Suppressor macrophage (primary cell): ENCODE results near the gene TXNRD2.

Source experiments
- DNase-seq, 4 experiments: peaks; one replicate each; pipeline ENCODE4 v3.0.0-alpha.2; 2020 to 2022

TXNRD2 gene

DNA sequence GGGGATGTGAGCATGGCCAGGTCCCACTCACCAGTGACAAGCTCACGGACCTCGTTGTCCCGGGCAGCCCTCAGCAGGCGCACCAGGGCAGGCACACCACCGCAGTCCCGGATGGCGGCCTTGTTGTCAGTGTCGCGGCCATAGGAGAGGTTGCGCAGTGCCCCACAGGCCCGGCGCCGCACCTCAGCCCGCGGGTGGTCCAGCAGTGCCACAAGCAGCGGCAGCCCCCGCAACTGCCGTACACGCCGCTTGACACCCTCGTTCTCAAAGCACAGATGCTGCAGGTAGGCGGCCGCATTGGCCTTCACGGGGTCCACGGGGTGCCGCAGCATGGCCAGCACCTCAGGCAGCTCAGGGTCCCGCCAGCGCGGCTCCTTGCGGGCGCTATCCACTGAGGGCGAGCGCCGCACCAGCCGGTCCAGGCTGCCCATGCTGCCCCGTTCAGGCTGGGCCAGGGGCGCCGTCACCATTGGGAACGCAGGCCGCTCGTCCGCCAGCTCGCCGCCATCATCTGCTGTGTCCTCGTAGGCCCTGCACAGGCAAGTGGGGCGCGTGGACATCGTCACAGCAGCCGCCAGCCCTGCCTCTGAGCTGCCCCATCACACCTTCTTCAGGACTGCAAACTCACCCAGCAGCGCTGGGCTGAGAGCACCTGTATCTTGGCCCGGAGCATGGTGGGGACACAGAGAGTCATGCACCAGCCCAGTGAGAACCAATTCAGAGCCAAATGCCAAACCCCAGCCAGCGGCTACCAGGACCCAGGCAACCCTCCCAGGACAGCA lies 38.3 kb upstream of the TXNRD2 start:
- DNase-seq: no peak

DNA sequence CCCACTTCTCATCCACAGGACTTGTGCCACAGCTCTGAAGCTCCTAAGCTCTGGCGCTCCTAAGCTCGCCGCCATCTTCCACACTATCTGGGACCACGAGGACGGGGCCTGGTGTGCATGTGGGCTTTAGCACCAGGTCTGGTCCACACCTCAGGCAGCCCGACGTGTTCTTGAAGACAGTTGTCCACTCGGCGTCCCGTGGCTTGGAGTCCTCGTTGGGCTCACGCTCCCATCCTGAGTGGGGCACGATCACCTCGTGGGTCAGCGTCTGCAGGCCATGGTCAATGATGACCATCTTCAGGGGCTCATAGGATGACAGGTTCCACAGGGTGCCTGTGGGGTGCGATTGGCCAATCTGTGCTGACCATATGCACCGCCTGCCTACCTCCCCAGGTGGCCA lies 37.1 kb upstream of the TXNRD2 start:
- no peak for DNase-seq

DNA sequence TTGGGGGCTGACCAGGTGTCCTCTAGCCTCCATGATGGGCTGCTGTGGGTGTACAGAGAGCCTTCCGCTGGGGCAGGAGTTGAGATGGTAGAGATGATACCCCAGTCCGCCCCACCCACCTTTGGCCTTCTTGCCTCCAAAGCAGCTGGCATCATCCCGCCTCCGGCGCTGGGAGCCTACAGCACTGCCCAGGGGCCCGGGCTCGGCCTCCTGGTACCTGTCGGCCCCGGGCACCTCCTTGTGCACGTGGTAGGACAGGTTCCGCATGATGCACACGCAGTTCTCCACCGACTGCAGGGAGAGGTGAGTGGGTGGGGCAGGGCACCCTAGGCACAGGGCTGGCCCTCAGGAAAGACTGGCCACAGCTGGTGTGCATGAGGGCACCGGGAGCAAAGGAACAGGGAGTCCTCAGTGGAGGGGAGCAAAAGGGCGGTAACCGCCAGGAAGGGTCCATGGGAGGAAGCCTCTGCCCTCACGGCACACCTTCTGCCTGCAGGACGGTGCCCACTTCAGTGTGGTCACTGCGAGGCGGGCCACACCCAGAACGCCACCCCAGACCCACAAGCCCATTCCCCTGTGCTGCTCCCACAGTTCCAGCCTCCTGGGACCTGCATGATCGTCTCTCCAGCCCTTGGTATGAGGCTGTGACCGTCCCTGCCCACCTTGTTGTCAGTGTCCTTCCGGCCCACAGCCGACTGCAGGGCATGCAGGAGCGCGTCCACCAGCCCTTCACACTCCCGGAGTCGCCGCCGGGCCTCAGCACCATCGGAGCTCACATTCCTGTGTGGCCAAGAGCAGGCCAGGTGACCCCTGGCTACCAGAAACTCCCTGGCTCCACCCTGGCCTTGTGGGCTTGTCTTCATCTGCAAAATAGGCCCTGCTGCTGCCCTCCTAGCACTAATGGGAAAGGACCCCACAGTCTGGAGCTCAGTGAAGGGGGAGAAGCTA lies 36.0 kb upstream of the TXNRD2 start:
- no peak for DNase-seq

DNA sequence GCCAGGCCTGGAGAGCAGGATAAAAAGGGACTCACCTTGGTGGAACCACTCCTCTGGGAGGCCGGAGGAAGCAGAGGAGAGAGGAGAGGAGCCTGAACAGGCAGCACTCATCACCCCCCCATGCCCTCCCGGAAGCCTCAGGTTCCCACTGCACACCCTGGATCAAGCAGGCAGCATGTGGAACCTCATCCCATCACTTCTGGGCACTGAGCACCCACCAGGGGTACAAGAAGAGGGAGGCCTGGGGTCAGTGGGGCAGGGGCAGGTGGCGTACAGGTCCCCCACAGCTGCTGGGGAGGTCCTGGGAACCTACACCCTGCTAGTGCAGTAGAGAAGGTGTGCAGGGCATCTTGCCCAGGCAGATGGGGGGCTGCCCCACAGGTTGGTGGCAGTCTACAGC lies 35.1 kb upstream of the TXNRD2 start:
- no peak for DNase-seq

DNA sequence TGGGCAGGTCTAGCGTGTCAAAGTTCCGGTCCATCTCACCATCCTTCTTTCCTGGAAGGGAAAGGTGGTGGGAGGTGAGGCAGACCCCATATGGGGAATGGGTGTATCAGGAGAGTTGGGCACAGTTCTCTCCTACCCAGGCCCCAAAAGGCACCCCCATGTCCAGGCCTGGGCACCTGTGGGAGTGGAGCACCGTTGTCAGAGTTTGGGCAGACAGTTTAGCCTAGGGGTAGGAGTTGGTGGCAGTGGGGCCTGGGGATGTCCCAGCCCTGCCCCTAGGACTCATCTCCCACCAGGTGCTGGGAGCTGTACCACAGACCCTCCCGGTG lies 34.1 kb upstream of the TXNRD2 start:
- DNase-seq: no peak

DNA sequence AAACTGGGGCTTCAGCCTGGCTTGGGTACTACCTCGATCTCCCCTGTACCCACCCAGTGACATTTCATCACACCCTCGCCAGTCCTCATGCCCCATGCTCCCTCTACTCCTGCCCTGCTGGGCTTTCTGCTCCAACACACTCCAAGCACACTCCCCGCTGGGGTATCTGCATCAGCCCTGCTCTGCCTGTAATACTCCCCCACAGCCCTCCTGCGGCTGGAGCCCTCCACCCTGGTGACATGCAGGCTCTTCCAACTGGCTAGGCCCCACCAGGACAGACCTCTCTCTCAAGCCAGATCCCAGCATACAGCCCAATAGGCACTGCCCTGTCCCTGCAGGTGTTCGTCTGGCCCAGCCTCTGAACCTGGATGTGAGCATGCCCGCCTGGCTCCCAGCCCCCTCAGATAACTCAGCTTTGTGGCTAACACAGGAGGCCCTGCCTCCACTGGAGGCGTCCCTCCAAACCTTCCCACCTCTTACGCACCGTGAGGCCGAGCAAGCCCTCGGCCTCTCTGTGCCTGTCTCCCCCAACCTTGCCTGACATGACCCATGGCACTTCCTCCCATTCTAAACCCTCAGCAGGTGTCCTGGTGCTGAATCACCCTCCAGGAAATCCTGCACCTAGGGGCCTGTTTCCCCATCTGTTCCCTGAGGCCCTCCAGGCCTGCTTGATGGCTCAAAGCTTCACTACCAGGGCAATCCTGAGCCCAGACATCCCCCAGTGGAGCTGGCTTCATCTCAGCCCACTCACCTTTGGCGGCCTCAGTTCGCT lies 33.5 kb upstream of the TXNRD2 start:
- DNase-seq: no peak

- DNase-seq: peak in 2 of 4 experiments; percentile 19 to 33
Measured at GRCh38 chr22:19974268-19974861, 32.7 kb upstream of the TXNRD2 start.

DNA sequence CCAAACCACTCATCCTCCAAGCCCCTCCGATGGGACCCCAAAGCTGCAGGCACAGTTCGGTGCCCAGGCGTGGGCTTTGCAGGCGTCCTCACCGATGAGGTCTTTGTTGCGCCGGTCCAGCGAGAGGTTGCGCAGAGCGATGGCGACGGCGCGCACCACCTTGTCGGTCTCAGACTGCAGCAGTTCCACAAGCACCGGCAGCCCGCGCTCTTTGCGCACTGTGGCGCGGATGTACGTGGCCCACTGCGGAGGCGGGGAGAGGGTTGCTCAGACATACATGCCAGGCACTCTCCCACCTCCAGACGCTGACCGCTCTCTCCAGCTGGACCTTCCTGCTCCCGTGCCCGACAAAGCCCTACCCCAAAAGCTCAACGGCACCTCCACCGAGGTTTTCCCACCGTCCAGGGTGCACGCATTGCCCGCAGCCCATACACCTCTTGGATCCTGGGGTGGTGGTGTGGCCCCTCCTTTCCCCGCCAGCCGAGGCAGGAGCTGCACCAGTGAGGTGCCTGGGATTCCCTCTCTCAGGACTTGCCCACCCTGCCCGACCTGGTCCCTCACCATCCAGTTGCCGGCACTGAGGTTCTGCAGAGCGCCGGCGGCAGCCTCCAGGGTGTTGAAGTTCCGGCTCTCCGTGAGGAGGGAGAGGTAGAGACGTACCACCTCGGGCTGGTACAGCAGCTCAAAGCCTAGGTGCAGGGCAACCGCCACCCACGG lies 32.1 kb upstream of the TXNRD2 start:
- DNase-seq: no peak

DNA sequence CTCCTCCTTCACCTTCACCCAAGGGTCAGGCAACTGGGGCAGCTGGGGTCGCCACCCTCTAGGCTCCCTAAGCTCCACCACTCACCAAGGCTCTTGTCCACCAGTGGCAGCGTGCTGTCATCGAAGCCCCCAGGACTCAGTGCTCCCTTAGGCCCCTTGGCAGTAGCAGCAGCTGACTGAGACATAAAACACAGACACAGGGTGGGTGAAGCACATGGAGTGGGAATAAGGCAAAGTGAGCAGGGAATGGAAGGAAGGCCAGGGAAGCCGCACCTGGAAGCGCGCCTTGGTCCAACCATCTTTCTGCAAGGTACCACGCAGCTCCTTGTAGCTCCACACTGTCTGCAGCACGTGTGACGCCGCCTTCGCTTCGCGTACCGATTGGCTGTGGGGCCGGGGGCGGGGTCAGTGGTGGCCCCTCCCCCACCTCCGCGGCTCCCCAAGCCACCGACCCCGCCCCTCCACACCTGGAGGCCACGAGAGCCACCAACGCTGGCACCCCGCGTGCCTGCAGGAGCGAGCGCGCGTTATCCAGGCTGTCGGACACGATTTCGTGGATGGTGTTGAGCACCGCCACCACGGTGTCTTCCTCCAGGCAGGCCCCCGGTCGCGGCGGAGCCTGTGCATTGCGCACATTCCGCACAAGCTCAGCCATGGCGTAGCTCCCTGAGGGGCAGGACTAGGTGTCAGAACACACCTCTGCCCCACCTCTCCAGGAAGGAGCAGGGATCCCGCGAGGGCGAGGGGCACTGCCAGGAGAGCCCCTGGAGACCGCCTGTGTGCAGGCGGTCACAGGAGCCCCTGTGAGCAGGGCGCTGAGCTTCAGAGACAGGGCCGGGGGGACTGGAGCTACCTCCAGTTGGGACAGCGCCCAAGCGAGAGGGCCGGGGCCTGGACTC lies 31.3 kb upstream of the TXNRD2 start:
- DNase-seq: no peak

GRCh38 chr22:19972251-19972650 lies 30.6 kb upstream of the TXNRD2 start:
- DNase-seq: no peak

- no peak for DNase-seq
Measured at GRCh38 chr22:19971276-19972124, 29.9 kb upstream of the TXNRD2 start.

GRCh38 chr22:19970479-19971275 lies 29.1 kb upstream of the TXNRD2 start:
- peak; percentile 61 to 83 (median 78) for DNase-seq

DNA sequence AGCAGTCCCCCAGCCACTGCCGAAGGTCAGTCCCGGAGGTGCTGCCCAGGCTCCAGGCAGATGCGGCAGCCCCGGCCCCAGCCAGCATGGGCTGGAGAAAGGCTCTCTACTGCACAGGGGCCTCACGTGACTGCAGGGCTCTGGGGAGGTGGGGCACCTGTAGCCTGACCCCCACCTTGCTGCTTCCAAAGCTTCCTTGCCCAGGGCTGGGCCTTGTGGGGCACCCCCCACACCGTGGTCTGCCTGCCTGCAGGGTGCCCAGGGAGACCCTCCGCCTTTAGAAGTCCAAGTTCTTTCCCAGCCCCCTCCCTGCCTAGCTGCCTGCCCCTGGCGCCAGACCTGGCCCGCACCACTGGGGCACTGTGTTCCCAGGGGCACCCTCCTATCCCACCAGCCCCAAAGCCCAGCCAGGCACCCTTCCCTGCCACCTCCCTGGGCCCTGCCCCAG lies 28.4 kb upstream of the TXNRD2 start:
- DNase-seq: no peak

DNA sequence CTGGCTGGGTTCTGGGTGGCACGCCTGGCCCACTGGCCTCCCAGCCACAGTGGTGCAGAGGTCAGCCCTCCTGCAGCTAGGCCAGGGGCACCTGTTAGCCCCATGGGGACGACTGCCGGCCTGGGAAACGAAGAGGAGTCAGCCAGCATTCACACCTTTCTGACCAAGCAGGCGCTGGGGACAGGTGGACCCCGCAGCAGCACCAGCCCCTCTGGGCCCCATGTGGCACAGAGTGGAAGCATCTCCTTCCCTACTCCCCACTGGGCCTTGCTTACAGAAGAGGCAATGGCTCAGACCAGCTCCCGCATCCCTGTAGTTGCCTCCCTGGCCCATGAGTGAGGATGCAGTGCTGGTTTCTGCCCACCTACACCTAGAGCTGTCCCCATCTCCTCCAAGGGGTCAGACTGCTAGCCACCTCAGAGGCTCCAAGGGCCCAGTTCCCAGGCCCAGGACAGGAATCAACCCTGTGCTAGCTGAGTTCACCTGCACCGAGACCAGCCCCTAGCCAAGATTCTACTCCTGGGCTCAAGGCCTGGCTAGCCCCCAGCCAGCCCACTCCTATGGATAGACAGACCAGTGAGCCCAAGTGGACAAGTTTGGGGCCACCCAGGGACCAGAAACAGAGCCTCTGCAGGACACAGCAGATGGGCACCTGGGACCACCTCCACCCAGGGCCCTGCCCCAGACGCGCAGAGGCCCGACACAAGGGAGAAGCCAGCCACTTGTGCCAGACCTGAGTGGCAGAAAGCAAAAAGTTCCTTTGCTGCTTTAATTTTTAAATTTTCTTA lies 27.7 kb upstream of the TXNRD2 start:
- no peak for DNase-seq

- no peak for DNase-seq
Measured at GRCh38 chr22:19968450-19968891, 26.9 kb upstream of the TXNRD2 start.

- no peak for DNase-seq
Measured at GRCh38 chr22:19967850-19968449, 26.3 kb upstream of the TXNRD2 start.

DNA sequence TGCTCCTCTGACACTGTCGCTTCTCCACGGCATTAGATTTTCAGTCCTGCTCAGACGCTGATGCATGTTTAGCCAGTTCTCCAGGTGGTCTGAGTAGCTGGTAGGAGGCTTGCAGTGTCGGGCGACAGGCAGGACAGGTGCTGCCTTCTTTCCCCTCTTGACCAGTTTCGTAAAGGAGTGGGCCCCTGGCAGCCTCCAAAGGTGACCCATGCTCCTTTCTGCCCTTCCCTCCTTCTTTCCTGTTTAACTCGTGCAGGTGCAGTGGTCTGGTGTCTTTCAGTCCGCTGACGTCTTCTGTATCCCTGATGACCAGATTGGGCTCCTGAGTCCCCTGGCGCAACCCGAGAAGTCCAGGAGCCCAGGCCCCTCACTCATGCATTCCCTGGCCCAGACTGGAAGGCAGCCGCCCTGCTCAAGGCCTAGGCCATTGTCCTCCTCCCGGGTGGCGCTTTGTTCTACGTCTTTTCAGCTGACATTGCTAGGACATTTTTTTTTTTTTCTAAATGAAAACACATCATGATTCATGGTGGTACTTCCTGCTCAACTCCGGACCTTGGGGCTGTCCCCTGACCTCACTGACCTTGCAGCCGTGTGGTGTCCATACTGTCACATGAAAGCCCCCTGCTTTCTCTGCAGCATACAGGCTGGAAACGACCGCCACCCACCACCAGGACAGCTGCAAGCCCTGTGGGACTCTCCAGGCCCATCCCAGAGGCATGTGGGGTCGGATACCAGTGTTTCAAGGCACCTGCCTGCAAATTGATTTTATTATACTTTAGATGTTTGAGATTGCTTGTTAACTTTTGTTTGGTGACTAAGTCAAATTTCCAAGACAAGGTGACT lies 25.5 kb upstream of the TXNRD2 start:
- DNase-seq: no peak
